Liver (tissue), 9 donors: ENCODE data around the gene EDC3. TPM values are rescaled to one million over a fixed set of nuclear protein-coding genes. Genes with fewer than 3 reads are reported as not detected.

Experiments
- DNase-seq: peaks from one replicate; pipeline ENCODE4 v3.0.0-alpha.2; 2017; ENCODE audit warnings: low spot score
- H3K27ac ChIP-seq, 2 donors: one replicate each; pipeline ENCODE4 v1.7.0; 2013; ENCODE audit warnings: inconsistent platforms in 2 of 2, low read length in 2 of 2, control low read depth in 1 of 2, low read depth in 1 of 2, mild to moderate bottlenecking in 1 of 2
- H3K27me3 ChIP-seq, 4 donors: one replicate each; pipeline versions ENCODE4 v1.6.1 to v1.7.0; 2013; ENCODE audit warnings: low read length in 3 of 4, inconsistent platforms in 1 of 4, mild to moderate bottlenecking in 1 of 4, moderate library complexity in 1 of 4; ENCODE audit not compliant: control insufficient read depth in 4 of 4, insufficient read depth in 4 of 4
- H3K36me3 ChIP-seq, 4 donors: one replicate each; pipeline versions ENCODE4 v1.6.1 to v1.7.0; 2013; ENCODE audit warnings: low read length in 3 of 4, mild to moderate bottlenecking in 3 of 4, low read depth in 1 of 4, moderate library complexity in 1 of 4; ENCODE audit not compliant: control insufficient read depth in 4 of 4, insufficient read depth in 3 of 4
- H3K4me1 ChIP-seq, 4 donors: one replicate each; pipeline versions ENCODE4 v1.6.1 to v1.7.0; 2013; ENCODE audit warnings: low read length in 3 of 4, mild to moderate bottlenecking in 3 of 4, moderate library complexity in 1 of 4; ENCODE audit not compliant: control insufficient read depth in 4 of 4, insufficient read depth in 4 of 4
- H3K4me3 ChIP-seq, 3 donors: one replicate each; pipeline versions ENCODE4 v1.6.1 to v1.7.0; 2013; ENCODE audit warnings: low read length in 3 of 3, control low read depth in 1 of 3, low read depth in 1 of 3, mild to moderate bottlenecking in 1 of 3
- H3K9ac ChIP-seq, 2 donors: one replicate each; pipeline ENCODE4 v1.7.0; 2013; ENCODE audit warnings: low read length in 2 of 2, mild to moderate bottlenecking in 2 of 2, moderate library complexity in 2 of 2, control low read depth in 1 of 2, low read depth in 1 of 2
- H3K9me3 ChIP-seq, 4 donors: one replicate each; pipeline versions ENCODE4 v1.6.1 to v1.7.0; 2013; ENCODE audit warnings: low read length in 3 of 4; ENCODE audit not compliant: control insufficient read depth in 4 of 4
- ATF3 ChIP-seq: IDR thresholded peaks from 2 replicates; pipeline ENCODE4 v1.6.1; 2016; ENCODE audit warnings: antibody characterized with exemption
- CTCF ChIP-seq: fragments of 150-350 bp; IDR thresholded peaks from 2 replicates; pipeline ENCODE4 v1.5.1; 2017; ENCODE audit warnings: improper control_type of control experiment, low read depth, low read length; ENCODE audit not compliant: missing input control
- EGR1 ChIP-seq, 2 donors: IDR thresholded peaks; 2 replicates each; pipeline ENCODE4 v1.6.1; 2016 to 2018; ENCODE audit warnings: antibody characterized with exemption in 2 of 2, low read depth in 2 of 2
- FOXA1 ChIP-seq: IDR thresholded peaks from 2 replicates; pipeline ENCODE4 v1.6.1; 2016; ENCODE audit warnings: antibody characterized with exemption
- FOXA2 ChIP-seq: IDR thresholded peaks from 2 replicates; pipeline ENCODE4 v1.6.1; 2016; ENCODE audit warnings: antibody characterized with exemption
- GABPA ChIP-seq, 2 donors: IDR thresholded peaks in 1 of 2; conservative IDR thresholded peaks in 1 of 2; 2 replicates each; pipeline ENCODE4 v1.6.1; 2016; ENCODE audit warnings: antibody characterized with exemption in 2 of 2, mild to moderate bottlenecking in 1 of 2, moderate library complexity in 1 of 2
- HNF4A ChIP-seq, 2 donors: conservative IDR thresholded peaks; 2 replicates each; pipeline ENCODE4 v1.6.1; 2016; ENCODE audit warnings: antibody characterized with exemption in 2 of 2, mild to moderate bottlenecking in 2 of 2
- HNF4G ChIP-seq: IDR thresholded peaks from 2 replicates; pipeline ENCODE4 v1.6.1; 2016; ENCODE audit warnings: antibody characterized with exemption
- JUND ChIP-seq, 2 donors: IDR thresholded peaks; 2 replicates each; pipeline ENCODE4 v1.6.1; 2016; ENCODE audit warnings: antibody characterized with exemption in 2 of 2
- MAX ChIP-seq: IDR thresholded peaks from 2 replicates; pipeline ENCODE4 v1.6.1; 2016; ENCODE audit warnings: antibody characterized with exemption
- NR2F2 ChIP-seq: IDR thresholded peaks from 2 replicates; pipeline ENCODE4 v1.6.1; 2016; ENCODE audit warnings: antibody characterized with exemption
- RAD21 ChIP-seq, 2 donors: IDR thresholded peaks; 2 replicates each; pipeline ENCODE4 v1.6.1; 2016; ENCODE audit warnings: antibody characterized with exemption in 2 of 2, mild to moderate bottlenecking in 2 of 2
- REST ChIP-seq: IDR thresholded peaks from 2 replicates; pipeline ENCODE4 v1.6.1; 2016; ENCODE audit warnings: antibody characterized with exemption, mild to moderate bottlenecking
- RXRA ChIP-seq, 2 donors: IDR thresholded peaks; 2 replicates each; pipeline ENCODE4 v1.6.1; 2017 to 2018; ENCODE audit warnings: antibody characterized with exemption in 2 of 2, mild to moderate bottlenecking in 1 of 2
- SP1 ChIP-seq: IDR thresholded peaks from 2 replicates; pipeline ENCODE4 v1.6.1; 2018; ENCODE audit warnings: antibody characterized with exemption, mild to moderate bottlenecking
- TAF1 ChIP-seq: conservative IDR thresholded peaks from 2 replicates; pipeline ENCODE4 v1.6.1; 2016; ENCODE audit warnings: antibody characterized with exemption, mild to moderate bottlenecking
- YY1 ChIP-seq: IDR thresholded peaks from 2 replicates; pipeline ENCODE4 v1.6.1; 2016; ENCODE audit warnings: antibody characterized with exemption, mild to moderate bottlenecking
- ZBTB33 ChIP-seq: IDR thresholded peaks from 2 replicates; pipeline ENCODE4 v1.6.1; 2016; ENCODE audit warnings: antibody characterized with exemption
- WGBS: extraction: QIAGEN DNeasy Blood & Tissue Kit; methylation state at CpG from one replicate; pipeline ENCODE4 v1.1.7; 2013; 5-methylcytosine and 5-hydroxymethylcytosine counted together
- polyA plus RNA-seq, 2 donors: library from polyadenylated mRNA; stranded (reverse) in 1 of 2; unstranded in 1 of 2; fragments of 200-250 nt in 1 of 2; fragments of >200 nt in 1 of 2; fragmentation: Nextera tagmentation in 1 of 2; extraction: Ambion mirVana in 1 of 2; gene quantifications; one replicate each; pipeline versions ENCODE4 v1.2.1 to v1.2.3, GENCODE V29; 2013 to 2015
- total RNA-seq, 2 donors: library from RNA; depleted of rRNA; stranded (reverse); fragments of >200 nt; gene quantifications; one replicate each; pipeline ENCODE4 v1.2.3, GENCODE V29; 2014
- donor health status: healthy.
- donor health status: healthy.
- donor health status: healthy.
- donor health status: healthy.
- donor health status: healthy.

EDC3 gene
- total and polyA plus RNA-seq, 4 donors = 5.8 to 9.5 (median 7.4) TPM

GRCh38 chr15:74723187-74723586, 27.4 kb upstream of the EDC3 start:
- no peaks in the 10 kb centered on the region for H3K27me3 ChIP-seq
- H3K36me3 ChIP-seq = no peaks in the 10 kb centered on the region
- H3K27ac ChIP-seq = no peak overlapping the region
- WGBS = 37% methylated on average over 1 of the region's 1 CpG
- DNase-seq = no peak
- H3K9ac ChIP-seq = no peak overlapping the region
- no peak for TF ChIP-seq CTCF
- no peak for TF ChIP-seq EGR1 (IDR thresholded peaks at IDR 0.05; ENCODE audit: low read depth in 2 of 2)
- TF ChIP-seq FOXA1 = no peak
- no peak for TF ChIP-seq HNF4A (conservative IDR thresholded peaks at IDR 0.05)
- TF ChIP-seq FOXA2 = no peak
- no peak for TF ChIP-seq SP1
- TF ChIP-seq GABPA (IDR thresholded peaks at IDR 0.05 in 1 of 2, conservative IDR thresholded peaks at IDR 0.05 in 1 of 2) = no peak
- no peak for TF ChIP-seq ZBTB33
- no peak for TF ChIP-seq ATF3
- TF ChIP-seq HNF4G = no peak
- no peak for TF ChIP-seq MAX
- no peak for TF ChIP-seq YY1
- TF ChIP-seq RAD21 (IDR thresholded peaks at IDR 0.05) = no peak
- no peak for TF ChIP-seq NR2F2
- TF ChIP-seq REST = no peak
- no peak for TF ChIP-seq TAF1
- TF ChIP-seq RXRA (IDR thresholded peaks at IDR 0.05) = no peak
- TF ChIP-seq JUND (IDR thresholded peaks at IDR 0.05) = no peak
- H3K4me3 ChIP-seq = no peak overlapping the region
- H3K4me1 ChIP-seq = peaks cover 3 to 28% (median 23%) of the 10 kb centered on the region in 4 donors
- no peaks in the 10 kb centered on the region for H3K9me3 ChIP-seq
